H1 (cell line): ENCODE data around the gene HSF2. TPM values are rescaled to one million over a fixed set of nuclear protein-coding genes. Genes with fewer than 3 reads are reported as not detected.

Source experiments
- CTCF ChIA-PET: fragments of 300-600 bp; sonication (Branson Sonifier 250); formaldehyde crosslinking; loops from one replicate; lab custom pipeline; 2021; ENCODE audit not compliant: partially characterized antibody; lab: Charles Lee
- POLR2A ChIA-PET: fragments of 300-600 bp; sonication (Branson Sonifier 250); formaldehyde crosslinking; loops from one replicate; lab custom pipeline; 2021; ENCODE audit warnings: inconsistent platforms; ENCODE audit not compliant: partially characterized antibody; lab: Charles Lee
- DNase-seq, 2 experiments: peaks; one replicate each; pipeline versions ENCODE4 v3.0.0 to v3.0.0-alpha.2; 2010 to 2022; ENCODE audit warnings: low spot score in 2 of 2, low read depth in 1 of 2, mixed read lengths in 1 of 2
- FAIRE-seq: peaks from 2 replicates; lab custom pipeline; 2011; peaks lifted over from hg19 to GRCh38; lab: Jason Lieb, UNC
- H2AFZ ChIP-seq: 2 replicates; pipeline ENCODE4 v1.8.1; 2012; ENCODE audit warnings: low read length, inconsistent platforms
- H2AK5ac ChIP-seq: 2 replicates; pipeline ENCODE4 v1.6.1; 2013; ENCODE audit warnings: low read depth, low read length
- H2BK120ac ChIP-seq: replicated peaks from 2 replicates; pipeline ENCODE3; 2013; ENCODE audit warnings: low read depth, low read length, inconsistent platforms
- H2BK12ac ChIP-seq: 2 replicates; pipeline ENCODE4 v1.6.1; 2013; ENCODE audit warnings: low read depth, low read length
- H2BK15ac ChIP-seq: 2 replicates; pipeline ENCODE4 v1.6.1; 2013; ENCODE audit warnings: low read length
- H2BK20ac ChIP-seq: 2 replicates; pipeline ENCODE4 v1.6.1; 2013; ENCODE audit warnings: low read length
- H2BK5ac ChIP-seq: 2 replicates; pipeline ENCODE4 v1.6.1; 2013; ENCODE audit warnings: low read depth, low read length
- H3K14ac ChIP-seq: 2 replicates; pipeline ENCODE4 v1.6.1; 2013; ENCODE audit warnings: inconsistent platforms; ENCODE audit not compliant: insufficient read length
- H3K18ac ChIP-seq: 2 replicates; pipeline ENCODE4 v1.6.1; 2013; ENCODE audit warnings: low read length; ENCODE audit errors: extremely low read depth
- H3K23ac ChIP-seq: 2 replicates; pipeline ENCODE4 v1.6.1; 2013; ENCODE audit warnings: inconsistent platforms; ENCODE audit not compliant: insufficient read length
- H3K23me2 ChIP-seq: 2 replicates; pipeline ENCODE4 v1.6.1; 2013; ENCODE audit warnings: low read depth, low read length
- H3K27ac ChIP-seq: 2 replicates; pipeline ENCODE4 v1.6.1; 2011; ENCODE audit warnings: low read depth, low read length, inconsistent platforms
- H3K27me3 ChIP-seq, 4 experiments: replicated peaks in 1 of 4; 1 replicate in 1 of 4; 2 replicates in 3 of 4; pipeline versions ENCODE4 v1.6.1 to v1.8.1; 2011 to 2013; ENCODE audit warnings: low read length in 3 of 4, mild to moderate bottlenecking in 3 of 4, inconsistent platforms in 2 of 4, mixed read lengths in 2 of 4, moderate library complexity in 1 of 4; ENCODE audit not compliant: control insufficient read depth in 3 of 4, insufficient read depth in 3 of 4; ENCODE audit errors: extremely low read depth in 1 of 4
- H3K36me3 ChIP-seq, 4 experiments: 2 replicates each; pipeline versions ENCODE4 v1.6.1 to v1.8.1; 2011 to 2013; ENCODE audit warnings: mild to moderate bottlenecking in 4 of 4, low read length in 3 of 4, moderate library complexity in 2 of 4, control low read depth in 1 of 4, inconsistent platforms in 1 of 4; ENCODE audit not compliant: insufficient read depth in 4 of 4, control insufficient read depth in 2 of 4
- H3K4ac ChIP-seq: replicated peaks from 2 replicates; pipeline ENCODE3; 2013; ENCODE audit warnings: low read length, low read depth, mixed read lengths, inconsistent platforms; ENCODE audit not compliant: insufficient read length
- H3K4me1 ChIP-seq, 4 experiments: replicated peaks in 1 of 4; 1 replicate in 1 of 4; 2 replicates in 3 of 4; pipeline versions ENCODE4 v1.6.1 to v1.8.1; 2011 to 2013; ENCODE audit warnings: low read length in 3 of 4, inconsistent platforms in 2 of 4, mixed read lengths in 1 of 4; ENCODE audit not compliant: insufficient read depth in 4 of 4, control insufficient read depth in 3 of 4
- H3K4me2 ChIP-seq, 2 experiments: 2 replicates each; pipeline versions ENCODE4 v1.6.1 to v1.8.1; 2011 to 2013; ENCODE audit warnings: low read depth in 2 of 2, low read length in 2 of 2, control low read depth in 1 of 2, inconsistent platforms in 1 of 2, mild to moderate bottlenecking in 1 of 2; ENCODE audit not compliant: insufficient read depth in 1 of 2
- H3K4me3 ChIP-seq, 4 experiments: fragments of 200-600, 300-600 bp in 1 of 4; sonication (generic), shearing (Covaris generic), sonication (Bioruptor Twin) in 1 of 4; 2 replicates each; pipeline versions ENCODE4 v1.5.1 to v1.8.1; 2011 to 2016; ENCODE audit warnings: low read length in 4 of 4, low read depth in 3 of 4, control low read depth in 2 of 4, inconsistent platforms in 2 of 4, mild to moderate bottlenecking in 2 of 4, mixed read lengths in 1 of 4, moderate library complexity in 1 of 4; ENCODE audit not compliant: insufficient read depth in 2 of 4; ENCODE audit errors: extremely low read depth in 1 of 4
- H3K56ac ChIP-seq: replicated peaks from 2 replicates; pipeline ENCODE3; 2013; ENCODE audit warnings: low read depth, mild to moderate bottlenecking, mixed read lengths, low read length, inconsistent platforms; ENCODE audit not compliant: insufficient read length
- H3K79me1 ChIP-seq: 2 replicates; pipeline ENCODE4 v1.6.1; 2013; ENCODE audit warnings: low read depth, low read length, control low read depth
- H3K79me2 ChIP-seq, 2 experiments: 2 replicates each; pipeline versions ENCODE4 v1.6.1 to v1.8.1; 2012 to 2013; ENCODE audit warnings: low read length in 2 of 2, mild to moderate bottlenecking in 2 of 2, inconsistent platforms in 1 of 2; ENCODE audit not compliant: insufficient read depth in 2 of 2, control insufficient read depth in 1 of 2
- H3K9ac ChIP-seq, 4 experiments: replicated peaks in 1 of 4; 1 replicate in 1 of 4; 2 replicates in 3 of 4; pipeline versions ENCODE4 v1.6.1 to v1.8.1; 2011 to 2013; ENCODE audit warnings: low read depth in 3 of 4, low read length in 3 of 4, control low read depth in 2 of 4, mild to moderate bottlenecking in 2 of 4, moderate library complexity in 2 of 4, inconsistent platforms in 1 of 4; ENCODE audit errors: extremely low read depth in 1 of 4
- H3K9me3 ChIP-seq, 2 experiments: 2 replicates each; pipeline versions ENCODE4 v1.6.1 to v1.8.1; 2012 to 2013; ENCODE audit warnings: mild to moderate bottlenecking in 2 of 2, moderate library complexity in 2 of 2, control low read depth in 1 of 2, inconsistent platforms in 1 of 2, low read depth in 1 of 2, low read length in 1 of 2, mixed read lengths in 1 of 2; ENCODE audit not compliant: insufficient read depth in 2 of 2
- H4K20me1 ChIP-seq, 2 experiments: replicated peaks in 1 of 2; 2 replicates each; pipeline versions ENCODE3 to v1.8.1; 2011 to 2013; ENCODE audit warnings: inconsistent platforms in 2 of 2, low read length in 2 of 2, mild to moderate bottlenecking in 1 of 2; ENCODE audit not compliant: insufficient read depth in 2 of 2, control insufficient read depth in 1 of 2
- H4K5ac ChIP-seq: 2 replicates; pipeline ENCODE4 v1.6.1; 2013; ENCODE audit warnings: low read length, low read depth, mixed read lengths, inconsistent platforms; ENCODE audit not compliant: insufficient read length
- H4K8ac ChIP-seq: 2 replicates; pipeline ENCODE4 v1.8.0; 2013; ENCODE audit warnings: mild to moderate bottlenecking, moderate library complexity, low read length, inconsistent platforms; ENCODE audit not compliant: insufficient read depth; ENCODE audit errors: extremely low read depth
- H4K91ac ChIP-seq: replicated peaks from 2 replicates; pipeline ENCODE3; 2013; ENCODE audit warnings: low read length, mixed read lengths, inconsistent platforms; ENCODE audit not compliant: insufficient read length
- SUZ12 ChIP-seq: fragments of 200-600 bp; sonication (generic); IDR thresholded peaks from 2 replicates; pipeline ENCODE4 v1.6.1; 2012; ENCODE audit warnings: mild to moderate bottlenecking, inconsistent platforms, low read length, moderate library complexity, mixed read lengths
- TCF12 ChIP-seq: IDR thresholded peaks from 2 replicates; pipeline ENCODE4 v1.6.1; 2011; ENCODE audit warnings: low read depth, mild to moderate bottlenecking, low read length
- USF2 ChIP-seq: IDR thresholded peaks from 2 replicates; pipeline ENCODE4 v1.6.1; 2011; ENCODE audit warnings: low read length, improper control_type of control experiment
- WGBS, 2 experiments: shearing (Covaris generic) in 1 of 2; methylation state at CpG; one replicate each; pipeline versions ENCODE4 v1.1.6 to v1.1.7; 2013 to 2015; ENCODE audit warnings: low lambda C conversion rate in 2 of 2, mixed read lengths in 2 of 2, inconsistent platforms in 1 of 2, low coverage in 1 of 2, missing lambda C conversion rate in 1 of 2; ENCODE audit not compliant: insufficient replicate concordance in 2 of 2, insufficient coverage in 1 of 2, insufficient read length in 1 of 2; ENCODE audit errors: extremely low coverage in 1 of 2, missing lambda C conversion rate in 1 of 2; 5-methylcytosine and 5-hydroxymethylcytosine counted together
- polyA plus RNA-seq, 7 experiments: library from polyadenylated mRNA; depleted of rRNA in 3 of 7; stranded (reverse) in 5 of 7; unstranded in 2 of 7; fragments of >200 nt in 5 of 7; fragments of 200-250 nt in 2 of 7; gene quantifications; 1 replicate in 5 of 7; 2 replicates in 1 of 7; 4 replicates in 1 of 7; pipeline versions ENCODE4 v1.2.1 to v1.2.3, GENCODE V29; 2011 to 2013; ENCODE audit warnings: missing spikeins in 2 of 7, mixed read lengths in 2 of 7
- total RNA-seq: library from RNA; stranded (reverse); fragmentation: NEBNext Ultra II Directional; extraction: Animal tissue kit (Norgen Biotek cat#: 25700); gene quantifications from 2 replicates; pipeline ENCODE4 v1.2.1, GENCODE V29; 2021

Gene HSF2
- total and polyA plus RNA-seq, 2 of the 8 experiments (the other 6 are each of a cell fraction or from before 2014, with no cell fraction given), result 16.3 to 18.3 TPM

- no peak overlapping the region for H3K56ac ChIP-seq
- H3K27me3 ChIP-seq, result peaks cover 37 to 87% (median 73%) of the 10 kb centered on the region in 4 experiments
- no peak overlapping the region for H3K18ac ChIP-seq
- DNase-seq (no peak), FAIRE-seq (no peak)
- H2BK20ac ChIP-seq, result no peak overlapping the region
- H2BK120ac ChIP-seq, result no peak overlapping the region
- no peak overlapping the region for H2AFZ ChIP-seq
- no peaks in the 10 kb centered on the region for H3K79me2 ChIP-seq
- H3K79me1 ChIP-seq, result no peaks in the 10 kb centered on the region
- no peak overlapping the region for H3K14ac ChIP-seq
- H3K23ac ChIP-seq, result no peak overlapping the region
- H3K36me3 ChIP-seq, result no peaks in the 10 kb centered on the region
- H2BK12ac ChIP-seq, result no peak overlapping the region
- peaks cover 10 to 11% of the 10 kb centered on the region in 2 experiments for H4K20me1 ChIP-seq
- no peak overlapping the region for H2BK15ac ChIP-seq
- POLR2A ChIA-PET, result no interaction called here
- no peak overlapping the region for H3K4me2 ChIP-seq
- no peaks in the 10 kb centered on the region for H3K9me3 ChIP-seq
- no peak overlapping the region for H3K27ac ChIP-seq
- no peak overlapping the region for H4K5ac ChIP-seq
- H3K23me2 ChIP-seq, result no peaks in the 10 kb centered on the region
- TF ChIP-seq SUZ12 (peak; percentile 14; the same call in 1 of the 2 replicates), TCF12 (no peak), USF2 (no peak)
- no peak overlapping the region for H2AK5ac ChIP-seq
- no peak overlapping the region for H4K8ac ChIP-seq
- WGBS, 2 experiments, result 44% methylated on average over 5 of the region's 8 CpGs; no CpG with 5 or more reads in 1 of the 2 experiments
- no peak overlapping the region for H3K9ac ChIP-seq
- H3K4me3 ChIP-seq, result no peak overlapping the region
- H3K4me1 ChIP-seq, result peaks cover 0 to 6% (median 0%) of the 10 kb centered on the region in 4 experiments; a peak in 1 of 7 replicates
- H4K91ac ChIP-seq, result no peak overlapping the region
- no peak overlapping the region for H3K4ac ChIP-seq
- H2BK5ac ChIP-seq, result no peak overlapping the region
- CTCF ChIA-PET, result interaction anchor here (0.7 to 3.5 kb wide), 2 partner anchors 11 to 398 kb away, joined by 3 to 18 read pairs; no protein-coding TSS in a partner anchor
These were observed 6.0 kb upstream of the HSF2 start for GRCh38 chr6:122393351-122393896.
